SK-N-SH (cell line): Measurements from ENCODE around the gene G3BP1.

Experiments used
- CTCF ChIP-seq: fragments of 200-600 bp; sonication (generic); IDR thresholded peaks from 2 replicates; pipeline ENCODE4 v1.6.1; 2017; ENCODE audit warnings: antibody characterized with exemption, mild to moderate bottlenecking, moderate library complexity
- ELF1 ChIP-seq: IDR thresholded peaks from 2 replicates; pipeline ENCODE4 v1.4.0; 2012
- GABPA ChIP-seq: IDR thresholded peaks from 2 replicates; pipeline ENCODE4 v1.4.0; 2012; ENCODE audit warnings: low read depth, mild to moderate bottlenecking
- MAX ChIP-seq: IDR thresholded peaks from 2 replicates; pipeline ENCODE4 v1.4.0; 2012; ENCODE audit warnings: low read depth
- RAD21 ChIP-seq: IDR thresholded peaks from 2 replicates; pipeline ENCODE4 v1.6.1; 2012; ENCODE audit warnings: mild to moderate bottlenecking, low read length
- TAF1 ChIP-seq: IDR thresholded peaks from 2 replicates; pipeline ENCODE4 v1.6.1; 2012; ENCODE audit warnings: low read depth, mild to moderate bottlenecking, low read length, moderate library complexity, borderline replicate concordance

- TF ChIP-seq GABPA (no peak), TAF1 (no peak), ELF1 (no peak), CTCF (no peak), RAD21 (no peak), MAX (no peak)
Measured at GRCh38 chr5:151820903-151821302, 49.1 kb downstream of the G3BP1 start.
